ENCODE measurements around the gene STK11.

STK11 gene

DNA sequence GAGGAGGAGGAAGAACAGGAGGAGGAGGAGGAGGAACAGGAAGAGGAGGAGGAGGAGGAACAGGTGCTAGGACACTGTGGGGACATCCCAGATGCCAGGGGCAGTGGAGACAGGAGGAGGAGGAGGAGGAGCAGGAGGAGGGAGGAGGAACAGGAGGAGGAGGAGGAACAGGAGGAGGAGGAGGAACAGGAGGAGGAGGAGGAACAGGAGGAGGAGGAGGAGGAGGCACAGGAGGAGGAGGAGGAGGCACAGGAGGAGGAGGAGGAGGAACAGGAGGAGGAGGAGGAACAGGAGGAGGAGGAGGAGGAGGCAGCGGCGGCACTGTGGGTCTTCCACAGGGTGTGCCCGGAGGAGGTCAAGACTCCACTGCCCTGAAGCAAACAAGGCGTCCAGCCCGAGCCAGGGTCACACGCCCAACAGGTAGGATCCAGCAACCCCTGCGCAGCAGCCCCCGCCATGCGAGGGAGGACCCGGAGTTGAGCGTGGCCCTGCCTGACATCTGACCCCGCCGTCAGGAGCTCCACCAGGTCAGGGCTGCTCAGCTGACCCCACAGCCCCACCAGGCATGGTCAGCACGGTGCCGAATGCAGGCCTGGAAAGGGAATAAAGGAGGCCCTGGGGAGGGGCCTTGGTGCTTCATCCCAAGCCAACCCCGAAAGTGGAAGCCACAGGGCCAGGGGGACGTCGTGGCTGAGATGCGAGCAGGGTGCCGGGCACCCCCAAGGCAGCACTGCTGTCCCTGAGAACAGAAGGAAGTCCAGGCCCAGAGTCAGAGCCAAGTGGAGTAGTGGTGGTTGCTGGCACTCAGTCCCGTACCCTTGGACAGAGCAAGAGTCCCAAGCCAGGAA lies 40.7 kb upstream of the STK11 start:
- H3K4me3 ChIP-seq (replicated peaks; ENCODE audit: low read depth, low read length), result no peak overlapping the region
- DNase-seq (ENCODE audit: low read depth), result no peak
- TF ChIP-seq, protein P1, sequence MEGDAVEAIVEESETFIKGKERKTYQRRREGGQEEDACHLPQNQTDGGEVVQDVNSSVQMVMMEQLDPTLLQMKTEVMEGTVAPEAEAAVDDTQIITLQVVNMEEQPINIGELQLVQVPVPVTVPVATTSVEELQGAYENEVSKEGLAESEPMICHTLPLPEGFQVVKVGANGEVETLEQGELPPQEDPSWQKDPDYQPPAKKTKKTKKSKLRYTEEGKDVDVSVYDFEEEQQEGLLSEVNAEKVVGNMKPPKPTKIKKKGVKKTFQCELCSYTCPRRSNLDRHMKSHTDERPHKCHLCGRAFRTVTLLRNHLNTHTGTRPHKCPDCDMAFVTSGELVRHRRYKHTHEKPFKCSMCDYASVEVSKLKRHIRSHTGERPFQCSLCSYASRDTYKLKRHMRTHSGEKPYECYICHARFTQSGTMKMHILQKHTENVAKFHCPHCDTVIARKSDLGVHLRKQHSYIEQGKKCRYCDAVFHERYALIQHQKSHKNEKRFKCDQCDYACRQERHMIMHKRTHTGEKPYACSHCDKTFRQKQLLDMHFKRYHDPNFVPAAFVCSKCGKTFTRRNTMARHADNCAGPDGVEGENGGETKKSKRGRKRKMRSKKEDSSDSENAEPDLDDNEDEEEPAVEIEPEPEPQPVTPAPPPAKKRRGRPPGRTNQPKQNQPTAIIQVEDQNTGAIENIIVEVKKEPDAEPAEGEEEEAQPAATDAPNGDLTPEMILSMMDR (IDR thresholded peaks at IDR 0.05; ENCODE audit: low read length, missing control alignments), result no peak

DNA sequence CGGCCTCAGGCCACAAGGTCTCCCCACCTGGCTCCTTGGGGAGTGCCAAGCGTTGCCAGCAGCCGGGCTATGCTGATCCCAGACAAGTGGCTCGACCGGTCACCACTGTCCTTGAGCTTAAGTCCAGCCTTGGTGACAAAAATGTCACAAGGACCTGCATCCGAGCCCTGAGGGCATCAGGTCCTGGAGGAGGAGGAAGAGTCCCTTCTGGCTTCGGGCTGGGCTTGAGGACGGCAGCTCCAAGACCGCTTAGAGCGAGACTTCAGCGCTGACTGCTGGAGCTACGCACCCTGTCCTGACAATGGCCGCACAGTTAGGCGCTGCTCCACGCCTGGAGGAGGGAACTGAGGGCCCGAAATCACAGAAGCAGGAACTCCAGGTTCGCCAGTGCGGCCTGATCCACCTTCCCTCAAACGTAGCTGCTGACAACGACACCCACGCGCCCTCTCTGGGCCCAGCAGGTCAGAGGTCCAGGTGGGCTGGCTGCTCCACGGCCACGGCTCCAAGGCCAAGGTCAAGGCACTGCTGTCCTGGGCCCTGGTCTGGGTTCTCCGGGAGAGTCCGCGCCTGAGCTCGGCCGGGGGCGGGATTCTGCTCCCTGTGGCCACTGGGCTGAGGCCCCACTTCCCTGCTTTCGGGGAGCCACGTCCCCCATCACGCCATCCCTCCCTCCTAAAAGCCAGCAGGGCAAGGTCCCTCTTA lies 38.6 kb upstream of the STK11 start:
- TF ChIP-seq, protein P1 (IDR thresholded peaks at IDR 0.05; ENCODE audit: low read length, missing control alignments), result no peak
- no peak for DNase-seq (ENCODE audit: low read depth)
- no peak overlapping the region for H3K4me3 ChIP-seq (replicated peaks; ENCODE audit: low read depth, low read length)

DNA sequence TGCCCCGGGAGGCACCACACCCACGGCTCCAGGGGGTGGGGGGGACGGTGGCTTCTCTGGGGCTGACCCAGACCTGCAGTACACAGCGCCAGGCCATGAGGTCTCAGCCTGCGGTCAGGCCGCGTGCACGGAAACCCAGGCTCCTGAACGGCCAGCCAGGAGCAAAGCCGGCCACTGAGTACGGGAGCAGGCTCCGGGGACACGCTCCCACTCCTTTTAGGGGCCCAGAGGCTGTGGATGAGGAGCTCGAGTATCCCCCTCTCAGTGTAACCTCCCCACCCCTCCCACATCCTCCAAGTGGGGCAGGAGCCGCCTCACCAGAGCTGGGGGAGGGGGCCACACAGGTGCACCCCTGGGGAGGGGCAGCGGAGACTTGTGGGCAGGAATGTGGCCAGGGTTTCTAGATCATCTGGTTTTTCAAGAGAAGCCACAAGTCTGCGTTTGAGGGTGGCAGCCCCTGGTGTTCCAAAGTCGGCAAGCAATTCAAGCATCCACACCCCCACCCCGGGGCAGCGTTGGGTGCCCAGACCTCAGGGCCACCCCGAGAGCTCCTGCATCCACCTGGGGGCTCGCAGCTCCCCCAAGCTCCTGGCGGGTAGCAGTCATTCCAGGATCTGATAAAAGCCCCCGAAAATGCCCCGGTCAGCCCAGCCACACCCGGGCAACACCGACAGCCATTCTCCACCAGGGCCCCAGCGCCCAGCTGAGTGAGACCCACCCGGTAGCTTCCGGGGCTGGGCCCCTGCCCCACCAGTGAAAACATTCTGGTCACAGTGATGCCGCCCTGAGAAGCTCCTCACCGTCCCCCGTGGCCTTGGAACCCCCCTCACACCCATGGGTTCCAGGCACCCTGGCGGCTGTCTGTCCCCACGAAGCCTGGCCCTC lies 37.6 kb upstream of the STK11 start:
- no peak overlapping the region for H3K4me3 ChIP-seq (replicated peaks; ENCODE audit: low read depth, low read length)
- DNase-seq (ENCODE audit: low read depth), result no peak
- TF ChIP-seq, protein P1 (IDR thresholded peaks at IDR 0.05; ENCODE audit: low read length, missing control alignments), result no peak

DNA sequence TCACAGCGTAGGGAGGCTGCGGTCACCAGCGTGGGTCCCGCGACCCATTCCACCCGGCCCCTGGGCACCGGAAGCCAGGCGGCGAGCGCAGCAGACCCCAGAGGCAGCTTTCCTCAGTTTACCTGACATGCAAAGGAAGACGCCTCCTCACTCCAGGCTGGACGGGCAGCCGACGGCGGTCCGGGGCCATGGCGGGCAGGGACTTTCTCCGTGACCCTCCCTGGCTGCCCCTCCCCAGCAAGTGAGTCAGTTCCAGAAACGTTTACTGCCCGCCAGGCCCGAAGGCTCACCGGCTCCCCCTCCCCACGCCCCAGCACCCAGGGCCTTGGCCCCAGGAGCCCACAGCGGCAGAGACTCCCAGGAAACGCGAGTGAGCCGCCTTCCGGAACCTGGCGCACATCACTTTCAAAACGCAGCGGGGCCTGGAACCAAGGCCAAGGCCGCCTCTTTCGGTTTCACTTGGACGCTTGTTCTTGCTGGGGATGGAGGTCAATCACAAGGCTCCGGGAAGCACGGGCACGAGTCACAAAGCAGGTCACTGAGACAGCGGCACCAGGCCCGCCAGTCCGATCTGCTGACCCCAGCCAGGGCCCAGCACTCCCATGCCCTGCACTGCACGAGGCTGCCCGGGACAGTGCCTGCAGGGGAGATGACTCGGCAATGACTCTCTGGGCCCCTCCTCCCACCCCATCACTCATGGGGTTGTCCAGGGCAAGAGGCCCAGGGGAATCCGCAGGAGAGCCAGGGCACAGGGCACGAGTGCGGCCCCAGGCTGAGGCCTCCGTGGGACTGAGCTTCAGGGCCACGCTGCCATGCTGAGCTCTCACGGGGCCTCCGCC lies 36.8 kb upstream of the STK11 start:
- H3K4me3 ChIP-seq (replicated peaks; ENCODE audit: low read depth, low read length), result no peak overlapping the region
- DNase-seq (ENCODE audit: low read depth), result peak; percentile 46
- TF ChIP-seq, protein P1 (IDR thresholded peaks at IDR 0.05; ENCODE audit: low read length, missing control alignments), result no peak

DNA sequence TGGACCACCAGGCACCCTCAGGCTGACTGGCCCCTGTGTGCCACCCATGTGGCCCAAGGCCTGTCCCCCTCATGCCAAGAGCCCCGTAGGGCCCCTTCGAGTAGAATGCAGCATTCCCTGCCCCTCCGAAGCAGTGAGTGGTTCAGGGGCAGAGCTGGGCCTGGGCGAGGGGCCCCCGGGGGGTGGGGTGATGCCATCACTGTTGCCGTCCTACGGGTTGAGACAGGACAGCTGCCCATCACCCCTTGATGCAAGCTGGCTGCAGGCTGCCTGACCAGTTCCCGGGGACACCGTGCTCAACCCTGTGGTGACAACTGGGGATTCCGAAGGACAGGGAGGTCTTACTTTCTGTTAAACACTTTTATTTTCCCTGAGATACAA lies 36.2 kb upstream of the STK11 start:
- no peak overlapping the region for H3K4me3 ChIP-seq (replicated peaks; ENCODE audit: low read depth, low read length)
- TF ChIP-seq, protein P1 (IDR thresholded peaks at IDR 0.05; ENCODE audit: low read length, missing control alignments), result no peak
- no peak for DNase-seq (ENCODE audit: low read depth)

Measured in fibroblast of pulmonary artery (primary cell).